Measurements from ENCODE around the gene STK38. TPM values are rescaled to one million over a fixed set of nuclear protein-coding genes. Genes with fewer than 3 reads are reported as not detected.

The STK38 gene
- total and polyA plus RNA-seq, 2 of the 13 experiments (the other 11 are each of a cell fraction or from before 2014, with no cell fraction given), result 10.3 to 20.7 TPM

- peak; percentile 85; the same call in 1 of the 2 replicates for TF ChIP-seq ZNF552 (CRISPR knock-in tag; IDR thresholded peaks at IDR 0.05; ENCODE audit: borderline replicate concordance)
- TF ChIP-seq TEF (CRISPR knock-in tag; IDR thresholded peaks at IDR 0.05), result peak; percentile 70; the same call in 1 of the 2 replicates
- TF ChIP-seq GFI1 (CRISPR knock-in tag; IDR thresholded peaks at IDR 0.05; ENCODE audit: borderline replicate concordance), result peak; percentile 71
- TF ChIP-seq FOXA3 (CRISPR knock-in tag; IDR thresholded peaks at IDR 0.05), result no peak; the same call in none of the 2 replicates
- 0 out of 2 replicates have a peak, but pooled peaks have one; percentile 68 for TF ChIP-seq ZNF839 (CRISPR knock-in tag; IDR thresholded peaks at IDR 0.05; ENCODE audit: borderline replicate concordance)
- TF ChIP-seq, protein P1, sequence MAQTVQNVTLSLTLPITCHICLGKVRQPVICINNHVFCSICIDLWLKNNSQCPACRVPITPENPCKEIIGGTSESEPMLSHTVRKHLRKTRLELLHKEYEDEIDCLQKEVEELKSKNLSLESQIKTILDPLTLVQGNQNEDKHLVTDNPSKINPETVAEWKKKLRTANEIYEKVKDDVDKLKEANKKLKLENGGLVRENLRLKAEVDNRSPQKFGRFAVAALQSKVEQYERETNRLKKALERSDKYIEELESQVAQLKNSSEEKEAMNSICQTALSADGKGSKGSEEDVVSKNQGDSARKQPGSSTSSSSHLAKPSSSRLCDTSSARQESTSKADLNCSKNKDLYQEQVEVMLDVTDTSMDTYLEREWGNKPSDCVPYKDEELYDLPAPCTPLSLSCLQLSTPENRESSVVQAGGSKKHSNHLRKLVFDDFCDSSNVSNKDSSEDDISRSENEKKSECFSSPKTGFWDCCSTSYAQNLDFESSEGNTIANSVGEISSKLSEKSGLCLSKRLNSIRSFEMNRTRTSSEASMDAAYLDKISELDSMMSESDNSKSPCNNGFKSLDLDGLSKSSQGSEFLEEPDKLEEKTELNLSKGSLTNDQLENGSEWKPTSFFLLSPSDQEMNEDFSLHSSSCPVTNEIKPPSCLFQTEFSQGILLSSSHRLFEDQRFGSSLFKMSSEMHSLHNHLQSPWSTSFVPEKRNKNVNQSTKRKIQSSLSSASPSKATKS (CRISPR knock-in tag; IDR thresholded peaks at IDR 0.05), result 0 out of 2 replicates have a peak, but pooled peaks have one; percentile 76
- TF ChIP-seq, protein P2, sequence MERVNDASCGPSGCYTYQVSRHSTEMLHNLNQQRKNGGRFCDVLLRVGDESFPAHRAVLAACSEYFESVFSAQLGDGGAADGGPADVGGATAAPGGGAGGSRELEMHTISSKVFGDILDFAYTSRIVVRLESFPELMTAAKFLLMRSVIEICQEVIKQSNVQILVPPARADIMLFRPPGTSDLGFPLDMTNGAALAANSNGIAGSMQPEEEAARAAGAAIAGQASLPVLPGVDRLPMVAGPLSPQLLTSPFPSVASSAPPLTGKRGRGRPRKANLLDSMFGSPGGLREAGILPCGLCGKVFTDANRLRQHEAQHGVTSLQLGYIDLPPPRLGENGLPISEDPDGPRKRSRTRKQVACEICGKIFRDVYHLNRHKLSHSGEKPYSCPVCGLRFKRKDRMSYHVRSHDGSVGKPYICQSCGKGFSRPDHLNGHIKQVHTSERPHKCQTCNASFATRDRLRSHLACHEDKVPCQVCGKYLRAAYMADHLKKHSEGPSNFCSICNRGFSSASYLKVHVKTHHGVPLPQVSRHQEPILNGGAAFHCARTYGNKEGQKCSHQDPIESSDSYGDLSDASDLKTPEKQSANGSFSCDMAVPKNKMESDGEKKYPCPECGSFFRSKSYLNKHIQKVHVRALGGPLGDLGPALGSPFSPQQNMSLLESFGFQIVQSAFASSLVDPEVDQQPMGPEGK (CRISPR knock-in tag; IDR thresholded peaks at IDR 0.05), result peak; percentile 71
- TF ChIP-seq ZNF235 (CRISPR knock-in tag; IDR thresholded peaks at IDR 0.05; ENCODE audit: borderline replicate concordance), result peak; percentile 36; the same call in 1 of the 2 replicates
- peak; percentile 64 for TF ChIP-seq RAD21 (CRISPR knock-in tag; IDR thresholded peaks at IDR 0.05)
- TF ChIP-seq RARG (CRISPR knock-in tag; IDR thresholded peaks at IDR 0.05; ENCODE audit: low read depth), result no peak
- TF ChIP-seq, protein P3, sequence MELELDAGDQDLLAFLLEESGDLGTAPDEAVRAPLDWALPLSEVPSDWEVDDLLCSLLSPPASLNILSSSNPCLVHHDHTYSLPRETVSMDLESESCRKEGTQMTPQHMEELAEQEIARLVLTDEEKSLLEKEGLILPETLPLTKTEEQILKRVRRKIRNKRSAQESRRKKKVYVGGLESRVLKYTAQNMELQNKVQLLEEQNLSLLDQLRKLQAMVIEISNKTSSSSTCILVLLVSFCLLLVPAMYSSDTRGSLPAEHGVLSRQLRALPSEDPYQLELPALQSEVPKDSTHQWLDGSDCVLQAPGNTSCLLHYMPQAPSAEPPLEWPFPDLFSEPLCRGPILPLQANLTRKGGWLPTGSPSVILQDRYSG (CRISPR knock-in tag; IDR thresholded peaks at IDR 0.05), result 0 out of 2 replicates have a peak, but pooled peaks have one; percentile 70
- TF ChIP-seq ZNF720 (CRISPR knock-in tag; IDR thresholded peaks at IDR 0.05), result no peak
- TF ChIP-seq SNRNP70 (IDR thresholded peaks at IDR 0.05; ENCODE audit: low read depth, low read length), result no peak
- peak; percentile 91 for TF ChIP-seq GTF2F1 (IDR thresholded peaks at IDR 0.05; ENCODE audit: low read length)
- peak; percentile 96 for TF ChIP-seq ZFX (CRISPR knock-in tag; IDR thresholded peaks at IDR 0.05; ENCODE audit: low read depth)
- TF ChIP-seq, protein P4, sequence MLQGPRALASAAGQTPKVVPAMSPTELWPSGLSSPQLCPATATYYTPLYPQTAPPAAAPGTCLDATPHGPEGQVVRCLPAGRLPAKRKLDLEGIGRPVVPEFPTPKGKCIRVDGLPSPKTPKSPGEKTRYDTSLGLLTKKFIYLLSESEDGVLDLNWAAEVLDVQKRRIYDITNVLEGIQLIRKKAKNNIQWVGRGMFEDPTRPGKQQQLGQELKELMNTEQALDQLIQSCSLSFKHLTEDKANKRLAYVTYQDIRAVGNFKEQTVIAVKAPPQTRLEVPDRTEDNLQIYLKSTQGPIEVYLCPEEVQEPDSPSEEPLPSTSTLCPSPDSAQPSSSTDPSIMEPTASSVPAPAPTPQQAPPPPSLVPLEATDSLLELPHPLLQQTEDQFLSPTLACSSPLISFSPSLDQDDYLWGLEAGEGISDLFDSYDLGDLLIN (CRISPR knock-in tag; IDR thresholded peaks at IDR 0.05; ENCODE audit: borderline replicate concordance), result no peak
- peak; percentile 72; the same call in 1 of the 2 replicates for TF ChIP-seq RORA (CRISPR knock-in tag; IDR thresholded peaks at IDR 0.05)
- no peak for TF ChIP-seq ZNF17 (CRISPR knock-in tag; IDR thresholded peaks at IDR 0.05)
- no peak; the same call in none of the 2 replicates for TF ChIP-seq ZNF543 (CRISPR knock-in tag; IDR thresholded peaks at IDR 0.05)
- no peak for TF ChIP-seq MATR3 (CRISPR knock-in tag; IDR thresholded peaks at IDR 0.05)
These were observed 46.9 kb upstream of the STK38 start, which contains the start of gene SRSF3 (continued) for GRCh38 chr6:36594029-36594815.
